ENCODE measurements around the gene CAMKK1.

DNA sequence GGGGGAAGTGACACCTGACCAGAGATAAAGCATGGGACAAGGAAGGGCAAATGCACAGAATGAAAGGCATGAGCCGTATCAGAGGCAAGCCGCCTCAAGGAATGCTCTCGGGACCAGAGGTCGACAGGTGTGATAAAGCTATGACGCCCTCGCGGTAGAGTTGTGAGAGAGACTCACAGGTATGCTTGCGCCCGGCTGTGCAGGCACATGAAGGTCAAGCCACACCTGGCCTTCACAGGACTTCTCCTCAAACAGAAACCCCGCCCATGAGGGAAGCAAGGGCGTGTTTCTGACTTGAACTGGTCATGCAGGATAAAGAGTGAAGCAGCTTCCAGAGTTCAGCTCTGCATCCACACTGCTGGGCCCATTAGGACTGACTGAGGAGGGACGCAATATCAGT lies 54.6 kb downstream of the CAMKK1 start:
- TF ChIP-seq, protein P1, sequence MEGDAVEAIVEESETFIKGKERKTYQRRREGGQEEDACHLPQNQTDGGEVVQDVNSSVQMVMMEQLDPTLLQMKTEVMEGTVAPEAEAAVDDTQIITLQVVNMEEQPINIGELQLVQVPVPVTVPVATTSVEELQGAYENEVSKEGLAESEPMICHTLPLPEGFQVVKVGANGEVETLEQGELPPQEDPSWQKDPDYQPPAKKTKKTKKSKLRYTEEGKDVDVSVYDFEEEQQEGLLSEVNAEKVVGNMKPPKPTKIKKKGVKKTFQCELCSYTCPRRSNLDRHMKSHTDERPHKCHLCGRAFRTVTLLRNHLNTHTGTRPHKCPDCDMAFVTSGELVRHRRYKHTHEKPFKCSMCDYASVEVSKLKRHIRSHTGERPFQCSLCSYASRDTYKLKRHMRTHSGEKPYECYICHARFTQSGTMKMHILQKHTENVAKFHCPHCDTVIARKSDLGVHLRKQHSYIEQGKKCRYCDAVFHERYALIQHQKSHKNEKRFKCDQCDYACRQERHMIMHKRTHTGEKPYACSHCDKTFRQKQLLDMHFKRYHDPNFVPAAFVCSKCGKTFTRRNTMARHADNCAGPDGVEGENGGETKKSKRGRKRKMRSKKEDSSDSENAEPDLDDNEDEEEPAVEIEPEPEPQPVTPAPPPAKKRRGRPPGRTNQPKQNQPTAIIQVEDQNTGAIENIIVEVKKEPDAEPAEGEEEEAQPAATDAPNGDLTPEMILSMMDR (IDR thresholded peaks at IDR 0.05; ENCODE audit: poor library complexity, severe bottlenecking): no peak
- TF ChIP-seq SMC3 (conservative IDR thresholded peaks at IDR 0.05; ENCODE audit: poor library complexity) (no peak), TAF1 (IDR thresholded peaks at IDR 0.05; ENCODE audit: low read depth) (no peak), REST (IDR thresholded peaks at IDR 0.05; ENCODE audit: borderline replicate concordance) (no peak)
